ENCODE measurements around the gene DPH7. TPM values are rescaled to one million over a fixed set of nuclear protein-coding genes. Genes with fewer than 3 reads are reported as not detected.
"Not testable (repeated sequence)": the region's sequence is repeated elsewhere in the genome, so short reads cannot be mapped to it uniquely, and the experiment has no call there.

DPH7 gene
- total RNA-seq, 1 donor from 2014 or later: 15.7 TPM

- no peak for DNase-seq (ENCODE audit: low read depth in 2 of 2)
Observed at GRCh38 chr9:137606734-137607138, 28.0 kb upstream of the DPH7 start.

GRCh38 chr9:137606005-137606621, 27.4 kb upstream of the DPH7 start:
- DNase-seq (ENCODE audit: low read depth in 2 of 2): no peak

- peak; percentile 91 to 95 for DNase-seq (ENCODE audit: low read depth in 2 of 2)
Observed at GRCh38 chr9:137605121-137606004, 26.6 kb upstream of the DPH7 start, which contains the start of gene ARRDC1. TSS of gene ARRDC1 (plus strand) at chr9:137605686. CDS start at chr9:137605718, 32 bp downstream.

- no peak for DNase-seq (ENCODE audit: low read depth in 2 of 2)
Observed at GRCh38 chr9:137604345-137605086, 25.8 kb upstream of the DPH7 start.

GRCh38 chr9:137603879-137604278, 25.2 kb upstream of the DPH7 start:
- DNase-seq (ENCODE audit: low read depth in 2 of 2): no peak

- DNase-seq (ENCODE audit: low read depth in 2 of 2): no peak
Observed at GRCh38 chr9:137602661-137603060, 23.9 kb upstream of the DPH7 start.

GRCh38 chr9:137598943-137599342, 20.2 kb upstream of the DPH7 start:
- no peak for DNase-seq (ENCODE audit: low read depth in 2 of 2)

GRCh38 chr9:137596577-137596976, 17.9 kb upstream of the DPH7 start:
- DNase-seq (ENCODE audit: low read depth in 2 of 2): not testable (repeated sequence)

GRCh38 chr9:137593176-137593575, 14.5 kb upstream of the DPH7 start:
- DNase-seq (ENCODE audit: low read depth in 2 of 2): no peak

- DNase-seq (ENCODE audit: low read depth in 2 of 2): no peak
Observed at GRCh38 chr9:137592767-137593166, 14.0 kb upstream of the DPH7 start.

GRCh38 chr9:137590469-137591383, 12.0 kb upstream of the DPH7 start, which contains the start of gene ZMYND19:
TSS of gene ZMYND19 (minus strand) at chr9:137590512. CDS start at chr9:137590263, 249 bp downstream.
- peak; percentile 91 to 94 for DNase-seq (ENCODE audit: low read depth in 2 of 2)

GRCh38 chr9:137590123-137590468, 11.4 kb upstream of the DPH7 start:
- DNase-seq (ENCODE audit: low read depth in 2 of 2): no peak

GRCh38 chr9:137589441-137590122, 10.9 kb upstream of the DPH7 start:
- DNase-seq (ENCODE audit: low read depth in 2 of 2): peak; percentile 33 to 44

GRCh38 chr9:137588891-137589290, 10.2 kb upstream of the DPH7 start:
- DNase-seq (ENCODE audit: low read depth in 2 of 2): no peak

- DNase-seq (ENCODE audit: low read depth in 2 of 2): no peak
Observed at GRCh38 chr9:137588311-137588710, 9.6 kb upstream of the DPH7 start.

GRCh38 chr9:137586854-137587253, 8.1 kb upstream of the DPH7 start:
- no peak for DNase-seq (ENCODE audit: low read depth in 2 of 2)

GRCh38 chr9:137583957-137584356, 5.2 kb upstream of the DPH7 start:
- DNase-seq (ENCODE audit: low read depth in 2 of 2): no peak

GRCh38 chr9:137583347-137583746, 4.6 kb upstream of the DPH7 start:
- no peak for DNase-seq (ENCODE audit: low read depth in 2 of 2)

GRCh38 chr9:137582286-137582860, 3.6 kb upstream of the DPH7 start:
- DNase-seq (ENCODE audit: low read depth in 2 of 2): peak; percentile 32 to 36
